GM19452 (cell line): Measurements from ENCODE around the gene SLC26A11.
A peak's percentile ranks its signal among the peaks of the same experiment; 100 is the strongest.
"Not testable (repeated sequence)": the region's sequence is repeated elsewhere in the genome, so short reads cannot be mapped to it uniquely, and the experiment has no call there.

Experiments used
- ATAC-seq: cut with Tn5 transposase; IDR thresholded peaks from one replicate; pipeline ENCODE4 v1.9.1; 2021; ENCODE audit not compliant: unreplicated experiment

The SLC26A11 gene

GRCh38 chr17:80243526-80244433 lies 23.6 kb downstream of the SLC26A11 start:
- ATAC-seq, result no peak

- ATAC-seq, result not testable (repeated sequence)
These were observed 24.2 kb downstream of the SLC26A11 start for GRCh38 chr17:80244448-80244847.

GRCh38 chr17:80244871-80245509 lies 24.8 kb downstream of the SLC26A11 start:
- ATAC-seq, result no peak

- ATAC-seq, result no peak
These were observed 25.5 kb downstream of the SLC26A11 start for GRCh38 chr17:80245566-80246265.

GRCh38 chr17:80246266-80246681 lies 26.0 kb downstream of the SLC26A11 start:
- ATAC-seq, result no peak

- no peak for ATAC-seq
These were observed 26.5 kb downstream of the SLC26A11 start for GRCh38 chr17:80246726-80247125.

GRCh38 chr17:80247561-80247960 lies 27.3 kb downstream of the SLC26A11 start:
- ATAC-seq, result no peak

GRCh38 chr17:80248001-80248893 lies 28.0 kb downstream of the SLC26A11 start:
- no peak for ATAC-seq

- no peak for ATAC-seq
These were observed 28.9 kb downstream of the SLC26A11 start for GRCh38 chr17:80248894-80249710.

GRCh38 chr17:80251966-80252365 lies 31.7 kb downstream of the SLC26A11 start:
- ATAC-seq, result no peak

- ATAC-seq, result no peak
These were observed 32.6 kb downstream of the SLC26A11 start for GRCh38 chr17:80252871-80253270.

GRCh38 chr17:80253631-80254395 lies 33.6 kb downstream of the SLC26A11 start:
- ATAC-seq, result no peak

- ATAC-seq, result peak; percentile 57
These were observed 34.4 kb downstream of the SLC26A11 start for GRCh38 chr17:80254396-80255251.

- ATAC-seq, result no peak
These were observed 35.8 kb downstream of the SLC26A11 start for GRCh38 chr17:80256034-80256350.

- ATAC-seq, result no peak
These were observed 37.5 kb downstream of the SLC26A11 start for GRCh38 chr17:80257716-80258213.

GRCh38 chr17:80258296-80258695 lies 38.1 kb downstream of the SLC26A11 start:
- not testable (repeated sequence) for ATAC-seq

- no peak for ATAC-seq
These were observed 39.3 kb downstream of the SLC26A11 start for GRCh38 chr17:80259457-80260068.
